ENCODE measurements around the gene PPARD. TPM values are rescaled to one million over a fixed set of nuclear protein-coding genes. Genes with fewer than 3 reads are reported as not detected.

PPARD gene
- polyA plus RNA-seq, 2 donors = 28.1 to 45.1 TPM

DNA sequence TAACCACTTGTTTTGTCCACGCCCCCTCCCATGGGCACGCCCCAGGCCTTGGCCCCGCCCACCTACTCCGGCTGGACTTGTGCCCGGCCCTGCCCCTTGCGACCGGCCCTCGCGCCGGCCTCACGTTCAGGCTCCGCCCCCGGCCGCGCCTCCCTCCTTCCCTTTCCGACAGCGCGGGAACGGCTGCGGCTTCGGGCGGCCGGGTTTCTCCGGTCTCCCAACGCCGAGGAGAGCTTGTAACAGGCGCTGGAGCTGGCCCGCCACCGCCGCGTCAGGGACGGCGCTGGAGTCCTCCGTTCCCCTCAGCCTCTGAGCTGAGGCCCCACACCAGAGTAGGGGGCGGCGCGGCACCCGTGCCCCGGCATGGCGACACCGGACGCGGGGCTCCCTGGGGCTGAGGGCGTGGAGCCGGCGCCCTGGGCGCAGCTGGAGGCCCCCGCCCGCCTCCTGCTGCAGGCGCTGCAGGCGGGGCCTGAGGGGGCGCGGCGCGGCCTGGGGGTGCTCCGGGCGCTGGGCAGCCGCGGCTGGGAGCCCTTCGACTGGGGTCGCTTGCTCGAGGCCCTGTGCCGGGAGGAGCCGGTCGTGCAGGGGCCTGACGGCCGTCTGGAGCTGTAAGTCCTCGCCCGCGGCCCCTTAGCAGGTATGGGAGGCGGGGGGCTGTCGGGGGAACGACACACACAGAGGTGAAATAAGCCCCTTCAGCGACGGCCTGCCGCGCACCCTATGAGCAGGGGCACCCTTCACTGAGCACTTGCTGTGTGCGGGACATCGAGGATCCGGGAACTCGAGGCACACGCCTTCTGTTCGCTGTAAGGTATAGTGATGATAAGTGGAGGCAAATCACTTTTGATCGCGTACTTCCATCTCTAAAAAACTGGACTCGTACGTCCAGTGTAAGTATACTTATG lies 110.1 kb downstream of the PPARD start, which contains the start of gene FANCE:
Gene FANCE (plus strand): TSS at position 156 of the 908 bp plus-strand sequence. CDS start 208 bp downstream, at position 364.
- WGBS, 2 donors = 1% methylated on average over 70 to 87 of the region's 87 CpGs
- Histone ChIP-seq H3K9me3 (ENCODE audit: control insufficient read depth in 2 of 2, insufficient read depth in 1 of 2, low read depth in 1 of 2, low read length in 1 of 2) (no peaks in the 10 kb centered on the region), H3K36me3 (ENCODE audit: control insufficient read depth in 2 of 2, insufficient read depth in 2 of 2, low read length in 1 of 2) (peaks cover 0 to 8% of the 10 kb centered on the region in 2 donors), H3K27ac (ENCODE audit: low read depth in 2 of 2, low read length in 1 of 2) (peak within 1 kb of the TSS; percentile 77 to 79), H3K4me3 (ENCODE audit: low read depth in 1 of 2, low read length in 2 of 2) (peak within 1 kb of the TSS; percentile 71 to 75), H3K4me1 (ENCODE audit: control insufficient read depth in 2 of 2, insufficient read depth in 2 of 2, low read length in 1 of 2) (no peaks in the 10 kb centered on the region), H3K27me3 (ENCODE audit: control insufficient read depth in 1 of 2, insufficient read depth in 2 of 2, low read length in 2 of 2) (no peaks in the 10 kb centered on the region)

- Histone ChIP-seq H3K27ac (ENCODE audit: low read depth in 2 of 2, low read length in 1 of 2) (no peak overlapping the region), H3K27me3 (ENCODE audit: control insufficient read depth in 1 of 2, insufficient read depth in 2 of 2, low read length in 2 of 2) (no peaks in the 10 kb centered on the region), H3K9me3 (ENCODE audit: control insufficient read depth in 2 of 2, insufficient read depth in 1 of 2, low read depth in 1 of 2, low read length in 1 of 2) (no peaks in the 10 kb centered on the region), H3K4me1 (ENCODE audit: control insufficient read depth in 2 of 2, insufficient read depth in 2 of 2, low read length in 1 of 2) (no peaks in the 10 kb centered on the region), H3K36me3 (ENCODE audit: control insufficient read depth in 2 of 2, insufficient read depth in 2 of 2, low read length in 1 of 2) (peaks cover 0 to 12% of the 10 kb centered on the region in 2 donors), H3K4me3 (ENCODE audit: low read depth in 1 of 2, low read length in 2 of 2) (peak overlapping the region in 1 of 2 donors; percentile 75)
- 19% methylated on average over 3 of the region's 3 CpGs for WGBS, 2 donors
Measured at GRCh38 chr6:35453236-35453635, 110.9 kb downstream of the PPARD start.

DNA sequence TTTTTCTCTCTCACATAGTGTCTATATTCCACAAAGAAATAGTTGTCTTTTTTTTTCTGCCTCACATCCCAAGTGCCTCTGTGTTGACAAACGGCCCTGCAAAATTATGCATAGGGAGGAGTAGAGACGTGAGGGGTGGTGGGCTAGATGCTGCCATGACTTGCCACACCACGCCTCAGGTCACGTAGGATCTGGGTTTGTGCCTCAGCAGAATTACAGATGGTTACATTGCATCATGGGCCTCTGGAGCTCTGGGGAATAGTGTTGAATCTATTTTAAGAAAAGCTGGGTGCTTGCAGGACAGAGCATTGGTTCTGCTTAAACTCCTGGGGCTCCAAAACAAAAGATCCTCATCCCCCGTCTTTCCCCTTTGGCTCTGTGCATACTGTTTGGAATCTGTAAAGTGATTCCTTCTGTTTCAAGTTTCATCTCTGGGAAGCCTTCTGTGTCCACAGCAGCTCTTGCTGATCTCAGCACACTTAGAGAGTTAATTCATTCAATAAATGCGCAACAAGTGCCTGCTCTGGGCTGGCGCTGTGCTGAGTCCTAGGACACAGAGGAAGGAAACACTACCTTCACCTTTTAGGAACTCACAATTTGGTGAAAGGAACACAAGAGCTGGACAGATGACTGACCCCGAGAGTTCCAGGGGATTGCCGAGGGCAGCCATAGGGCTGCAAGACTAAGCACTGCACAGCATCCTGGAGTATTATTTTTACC lies 112.2 kb downstream of the PPARD start:
- no peaks in the 10 kb centered on the region for H3K27me3 ChIP-seq (ENCODE audit: control insufficient read depth in 1 of 2, insufficient read depth in 2 of 2, low read length in 2 of 2)
- no peaks in the 10 kb centered on the region for H3K9me3 ChIP-seq (ENCODE audit: control insufficient read depth in 2 of 2, insufficient read depth in 1 of 2, low read depth in 1 of 2, low read length in 1 of 2)
- no peaks in the 10 kb centered on the region for H3K4me1 ChIP-seq (ENCODE audit: control insufficient read depth in 2 of 2, insufficient read depth in 2 of 2, low read length in 1 of 2)
- peaks cover 0 to 18% of the 10 kb centered on the region in 2 donors for H3K36me3 ChIP-seq (ENCODE audit: control insufficient read depth in 2 of 2, insufficient read depth in 2 of 2, low read length in 1 of 2)
- H3K27ac ChIP-seq (ENCODE audit: low read depth in 2 of 2, low read length in 1 of 2) = peak overlapping the region; percentile 42 to 80
- WGBS, 2 donors = 63 to 80% methylated on average over 9 of the region's 9 CpGs
- no peak overlapping the region for H3K4me3 ChIP-seq (ENCODE audit: low read depth in 1 of 2, low read length in 2 of 2)

DNA sequence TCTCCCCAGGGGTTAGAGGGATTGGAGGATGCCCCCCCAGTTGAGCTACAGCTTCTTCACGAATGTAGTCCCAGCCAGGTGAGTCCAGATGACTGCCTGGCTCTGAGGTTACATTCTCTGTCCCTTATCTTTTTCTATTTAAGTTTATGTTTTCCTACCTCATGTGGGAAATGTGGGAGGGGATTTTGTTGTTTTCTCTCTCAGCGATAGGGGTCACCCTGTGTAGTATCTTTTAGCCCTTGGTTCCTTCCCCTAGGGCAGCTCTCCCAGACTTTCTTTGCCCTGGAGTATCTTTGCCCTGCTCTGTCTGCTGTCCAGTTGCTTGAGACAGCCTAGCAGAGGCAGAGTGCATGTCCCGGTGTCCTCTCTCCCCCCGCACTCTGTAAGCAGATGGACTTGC lies 115.5 kb downstream of the PPARD start:
- no peaks in the 10 kb centered on the region for H3K27me3 ChIP-seq (ENCODE audit: control insufficient read depth in 1 of 2, insufficient read depth in 2 of 2, low read length in 2 of 2)
- H3K36me3 ChIP-seq (ENCODE audit: control insufficient read depth in 2 of 2, insufficient read depth in 2 of 2, low read length in 1 of 2) = peaks cover 0 to 28% of the 10 kb centered on the region in 2 donors
- WGBS, 2 donors = 77 to 82% methylated on average over 4 of the region's 4 CpGs
- H3K4me3 ChIP-seq (ENCODE audit: low read depth in 1 of 2, low read length in 2 of 2) = no peak overlapping the region
- H3K27ac ChIP-seq (ENCODE audit: low read depth in 2 of 2, low read length in 1 of 2) = no peak overlapping the region
- H3K4me1 ChIP-seq (ENCODE audit: control insufficient read depth in 2 of 2, insufficient read depth in 2 of 2, low read length in 1 of 2) = peaks cover 0 to 4% of the 10 kb centered on the region in 2 donors
- no peaks in the 10 kb centered on the region for H3K9me3 ChIP-seq (ENCODE audit: control insufficient read depth in 2 of 2, insufficient read depth in 1 of 2, low read depth in 1 of 2, low read length in 1 of 2)

- WGBS, 2 donors = 69 to 70% methylated on average over 3 of the region's 3 CpGs
- Histone ChIP-seq H3K4me1 (ENCODE audit: control insufficient read depth in 2 of 2, insufficient read depth in 2 of 2, low read length in 1 of 2) (peaks cover 0 to 4% of the 10 kb centered on the region in 2 donors), H3K9me3 (ENCODE audit: control insufficient read depth in 2 of 2, insufficient read depth in 1 of 2, low read depth in 1 of 2, low read length in 1 of 2) (no peaks in the 10 kb centered on the region), H3K36me3 (ENCODE audit: control insufficient read depth in 2 of 2, insufficient read depth in 2 of 2, low read length in 1 of 2) (peaks cover 0 to 28% of the 10 kb centered on the region in 2 donors), H3K27ac (ENCODE audit: low read depth in 2 of 2, low read length in 1 of 2) (no peak overlapping the region), H3K27me3 (ENCODE audit: control insufficient read depth in 1 of 2, insufficient read depth in 2 of 2, low read length in 2 of 2) (no peaks in the 10 kb centered on the region), H3K4me3 (ENCODE audit: low read depth in 1 of 2, low read length in 2 of 2) (no peak overlapping the region)
Measured at GRCh38 chr6:35461270-35461669, 118.9 kb downstream of the PPARD start.

DNA sequence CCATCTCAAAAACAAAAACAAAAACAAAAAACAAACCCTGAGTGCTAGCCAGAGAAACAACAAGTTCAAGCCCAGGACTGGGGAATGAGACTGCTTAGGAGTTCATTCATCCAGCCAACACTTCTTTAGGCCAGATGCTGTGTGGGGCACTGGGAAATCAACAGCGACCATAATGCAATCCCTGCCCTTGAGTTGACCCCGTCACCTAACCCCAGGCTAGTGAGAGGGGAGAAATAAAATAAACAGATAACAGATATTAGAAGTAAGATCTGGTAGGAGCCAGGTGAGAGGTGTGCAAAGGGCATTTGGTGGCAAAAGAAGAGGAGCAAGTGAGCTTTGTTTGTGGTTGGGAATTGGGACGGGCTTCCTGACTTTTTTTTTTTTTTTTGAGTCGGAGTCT lies 120.9 kb downstream of the PPARD start:
- WGBS, 2 donors = 81 to 93% methylated on average over 3 to 4 of the region's 4 CpGs
- Histone ChIP-seq H3K27ac (ENCODE audit: low read depth in 2 of 2, low read length in 1 of 2) (no peak overlapping the region), H3K36me3 (ENCODE audit: control insufficient read depth in 2 of 2, insufficient read depth in 2 of 2, low read length in 1 of 2) (peaks cover 0 to 21% of the 10 kb centered on the region in 2 donors)

GRCh38 chr6:35465646-35466045 lies 123.3 kb downstream of the PPARD start:
- H3K27me3 ChIP-seq (ENCODE audit: control insufficient read depth in 1 of 2, insufficient read depth in 2 of 2, low read length in 2 of 2) = no peaks in the 10 kb centered on the region
- WGBS, 2 donors = 100% methylated on average over 1 of the region's 1 CpG
- H3K4me3 ChIP-seq (ENCODE audit: low read depth in 1 of 2, low read length in 2 of 2) = no peak overlapping the region
- H3K36me3 ChIP-seq (ENCODE audit: control insufficient read depth in 2 of 2, insufficient read depth in 2 of 2, low read length in 1 of 2) = peaks cover 0 to 21% of the 10 kb centered on the region in 2 donors
- no peaks in the 10 kb centered on the region for H3K9me3 ChIP-seq (ENCODE audit: control insufficient read depth in 2 of 2, insufficient read depth in 1 of 2, low read depth in 1 of 2, low read length in 1 of 2)
- no peak overlapping the region for H3K27ac ChIP-seq (ENCODE audit: low read depth in 2 of 2, low read length in 1 of 2)
- peaks cover 0 to under 1% of the 10 kb centered on the region in 2 donors for H3K4me1 ChIP-seq (ENCODE audit: control insufficient read depth in 2 of 2, insufficient read depth in 2 of 2, low read length in 1 of 2)

More for the DNA sequence above, 120.9 kb downstream of the PPARD start:
- Histone ChIP-seq H3K4me3 (ENCODE audit: low read depth in 1 of 2, low read length in 2 of 2) (no peak overlapping the region), H3K4me1 (ENCODE audit: control insufficient read depth in 2 of 2, insufficient read depth in 2 of 2, low read length in 1 of 2) (peaks cover 0 to 4% of the 10 kb centered on the region in 2 donors), H3K9me3 (ENCODE audit: control insufficient read depth in 2 of 2, insufficient read depth in 1 of 2, low read depth in 1 of 2, low read length in 1 of 2) (no peaks in the 10 kb centered on the region), H3K27me3 (ENCODE audit: control insufficient read depth in 1 of 2, insufficient read depth in 2 of 2, low read length in 2 of 2) (no peaks in the 10 kb centered on the region)

DNA sequence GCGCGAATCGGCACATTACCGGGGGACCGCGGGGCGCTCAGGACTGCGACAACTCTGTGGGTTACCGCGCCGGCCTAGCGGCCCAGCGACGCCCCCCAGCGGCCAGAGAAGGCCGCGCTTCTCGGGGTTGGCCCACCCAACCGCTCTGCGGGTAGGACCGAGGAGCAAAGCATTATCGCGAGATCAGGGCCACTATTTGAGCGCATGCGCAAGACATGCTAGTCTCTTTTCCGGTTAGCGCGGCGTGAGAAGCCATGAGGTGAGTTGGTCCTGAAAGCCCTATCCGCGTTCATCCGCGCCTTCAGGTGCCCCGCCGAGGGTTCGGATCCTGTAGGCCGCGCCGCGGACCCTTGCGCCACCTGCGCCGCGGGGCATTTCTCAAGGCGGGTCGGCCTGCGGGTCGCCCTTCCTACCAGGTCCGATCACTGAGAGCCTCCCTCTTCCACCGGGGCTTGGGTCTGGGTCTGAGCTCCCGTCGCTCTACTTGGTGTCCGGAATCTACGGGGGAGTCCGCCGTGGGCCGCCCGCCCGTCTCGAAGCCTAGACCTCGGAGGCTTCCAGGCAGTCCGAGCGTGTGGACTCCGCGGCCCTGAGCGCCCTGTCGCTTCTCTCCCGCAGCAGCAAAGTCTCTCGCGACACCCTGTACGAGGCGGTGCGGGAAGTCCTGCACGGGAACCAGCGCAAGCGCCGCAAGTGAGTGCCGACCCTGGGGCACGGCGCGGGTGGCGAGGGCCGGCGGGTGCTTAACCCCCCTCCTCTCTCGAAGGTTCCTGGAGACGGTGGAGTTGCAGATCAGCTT lies 126.0 kb downstream of the PPARD start, which contains the start of gene RPL10A:
Gene RPL10A (plus strand): TSS at position 221 of the 799 bp plus-strand sequence. CDS start 34 bp downstream, at position 255.
- peaks cover 3 to 26% of the 10 kb centered on the region in 2 donors for H3K36me3 ChIP-seq (ENCODE audit: control insufficient read depth in 2 of 2, insufficient read depth in 2 of 2, low read length in 1 of 2)
- no peaks in the 10 kb centered on the region for H3K27me3 ChIP-seq (ENCODE audit: control insufficient read depth in 1 of 2, insufficient read depth in 2 of 2, low read length in 2 of 2)
- H3K4me3 ChIP-seq (ENCODE audit: low read depth in 1 of 2, low read length in 2 of 2) = peak within 1 kb of the TSS; percentile 94 to 99
- H3K4me1 ChIP-seq (ENCODE audit: control insufficient read depth in 2 of 2, insufficient read depth in 2 of 2, low read length in 1 of 2) = no peaks in the 10 kb centered on the region
- no peaks in the 10 kb centered on the region for H3K9me3 ChIP-seq (ENCODE audit: control insufficient read depth in 2 of 2, insufficient read depth in 1 of 2, low read depth in 1 of 2, low read length in 1 of 2)
- 0% methylated on average over 75 to 86 of the region's 86 CpGs for WGBS, 2 donors
- H3K27ac ChIP-seq (ENCODE audit: low read depth in 2 of 2, low read length in 1 of 2) = peak within 1 kb of the TSS; percentile 91 to 97
